ENCODE measurements around the gene CRYBA2. TPM values are rescaled to one million over a fixed set of nuclear protein-coding genes. Genes with fewer than 3 reads are reported as not detected.

Gene CRYBA2
- total RNA-seq, 4 donors from 2014 or later: not detected

GRCh38 chr2:218975060-218975777 is 18.0 kb downstream of the CRYBA2 start:
- DNase-seq (ENCODE audit: low spot score) (no peak), ATAC-seq (ENCODE audit: low FRiP score) (no peak)
- TF ChIP-seq, protein P1, sequence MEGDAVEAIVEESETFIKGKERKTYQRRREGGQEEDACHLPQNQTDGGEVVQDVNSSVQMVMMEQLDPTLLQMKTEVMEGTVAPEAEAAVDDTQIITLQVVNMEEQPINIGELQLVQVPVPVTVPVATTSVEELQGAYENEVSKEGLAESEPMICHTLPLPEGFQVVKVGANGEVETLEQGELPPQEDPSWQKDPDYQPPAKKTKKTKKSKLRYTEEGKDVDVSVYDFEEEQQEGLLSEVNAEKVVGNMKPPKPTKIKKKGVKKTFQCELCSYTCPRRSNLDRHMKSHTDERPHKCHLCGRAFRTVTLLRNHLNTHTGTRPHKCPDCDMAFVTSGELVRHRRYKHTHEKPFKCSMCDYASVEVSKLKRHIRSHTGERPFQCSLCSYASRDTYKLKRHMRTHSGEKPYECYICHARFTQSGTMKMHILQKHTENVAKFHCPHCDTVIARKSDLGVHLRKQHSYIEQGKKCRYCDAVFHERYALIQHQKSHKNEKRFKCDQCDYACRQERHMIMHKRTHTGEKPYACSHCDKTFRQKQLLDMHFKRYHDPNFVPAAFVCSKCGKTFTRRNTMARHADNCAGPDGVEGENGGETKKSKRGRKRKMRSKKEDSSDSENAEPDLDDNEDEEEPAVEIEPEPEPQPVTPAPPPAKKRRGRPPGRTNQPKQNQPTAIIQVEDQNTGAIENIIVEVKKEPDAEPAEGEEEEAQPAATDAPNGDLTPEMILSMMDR (IDR thresholded peaks at IDR 0.05): no peak

GRCh38 chr2:218970894-218971293 is 22.3 kb downstream of the CRYBA2 start:
- DNase-seq (ENCODE audit: low spot score) (no peak), ATAC-seq (ENCODE audit: low FRiP score) (no peak)
- TF ChIP-seq, protein P1 (IDR thresholded peaks at IDR 0.05): no peak

- ATAC-seq (ENCODE audit: low FRiP score) (no peak), DNase-seq (ENCODE audit: low spot score) (no peak)
- TF ChIP-seq, protein P1 (IDR thresholded peaks at IDR 0.05): no peak
Observed at GRCh38 chr2:218964041-218964771, 29.0 kb downstream of the CRYBA2 start.

GRCh38 chr2:218963601-218964000 is 29.6 kb downstream of the CRYBA2 start:
- no peak for DNase-seq (ENCODE audit: low spot score)
- TF ChIP-seq, protein P1 (IDR thresholded peaks at IDR 0.05): no peak
- ATAC-seq (ENCODE audit: low FRiP score): no peak

DNA sequence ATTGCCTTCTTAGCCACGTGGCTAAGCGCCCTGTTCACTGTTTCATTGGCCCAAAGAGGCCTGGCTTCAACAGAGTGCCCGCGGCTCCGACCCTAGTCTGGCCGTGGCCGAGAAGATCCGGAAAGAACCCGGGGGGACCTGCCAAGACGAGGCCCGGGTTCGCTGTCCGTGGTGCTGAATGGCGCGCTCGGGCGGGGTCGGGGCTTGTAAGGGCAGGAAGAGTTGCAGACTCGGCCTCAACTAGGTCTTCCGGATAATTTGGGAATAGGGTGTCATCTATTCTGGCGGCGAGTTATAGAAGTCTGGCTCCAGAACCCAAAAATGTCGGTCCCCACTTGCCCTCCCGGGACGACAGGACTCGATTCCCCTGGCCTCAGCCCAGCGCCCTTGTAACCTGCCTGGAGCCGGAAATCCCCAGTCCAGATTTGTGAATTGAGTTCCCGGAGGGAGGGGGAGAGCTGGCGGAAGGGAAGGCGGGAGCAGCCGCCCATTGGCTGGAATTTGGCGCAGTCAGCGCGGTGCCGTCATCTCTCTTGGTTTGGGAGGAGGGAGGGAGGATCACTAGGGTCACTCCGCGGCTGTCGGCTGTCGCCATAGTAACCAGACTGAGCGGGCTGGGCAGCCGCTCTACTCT is 30.2 kb downstream of the CRYBA2 start:
- DNase-seq (ENCODE audit: low spot score): no peak
- no peak for ATAC-seq (ENCODE audit: low FRiP score)
- TF ChIP-seq, protein P1 (IDR thresholded peaks at IDR 0.05): no peak

DNA sequence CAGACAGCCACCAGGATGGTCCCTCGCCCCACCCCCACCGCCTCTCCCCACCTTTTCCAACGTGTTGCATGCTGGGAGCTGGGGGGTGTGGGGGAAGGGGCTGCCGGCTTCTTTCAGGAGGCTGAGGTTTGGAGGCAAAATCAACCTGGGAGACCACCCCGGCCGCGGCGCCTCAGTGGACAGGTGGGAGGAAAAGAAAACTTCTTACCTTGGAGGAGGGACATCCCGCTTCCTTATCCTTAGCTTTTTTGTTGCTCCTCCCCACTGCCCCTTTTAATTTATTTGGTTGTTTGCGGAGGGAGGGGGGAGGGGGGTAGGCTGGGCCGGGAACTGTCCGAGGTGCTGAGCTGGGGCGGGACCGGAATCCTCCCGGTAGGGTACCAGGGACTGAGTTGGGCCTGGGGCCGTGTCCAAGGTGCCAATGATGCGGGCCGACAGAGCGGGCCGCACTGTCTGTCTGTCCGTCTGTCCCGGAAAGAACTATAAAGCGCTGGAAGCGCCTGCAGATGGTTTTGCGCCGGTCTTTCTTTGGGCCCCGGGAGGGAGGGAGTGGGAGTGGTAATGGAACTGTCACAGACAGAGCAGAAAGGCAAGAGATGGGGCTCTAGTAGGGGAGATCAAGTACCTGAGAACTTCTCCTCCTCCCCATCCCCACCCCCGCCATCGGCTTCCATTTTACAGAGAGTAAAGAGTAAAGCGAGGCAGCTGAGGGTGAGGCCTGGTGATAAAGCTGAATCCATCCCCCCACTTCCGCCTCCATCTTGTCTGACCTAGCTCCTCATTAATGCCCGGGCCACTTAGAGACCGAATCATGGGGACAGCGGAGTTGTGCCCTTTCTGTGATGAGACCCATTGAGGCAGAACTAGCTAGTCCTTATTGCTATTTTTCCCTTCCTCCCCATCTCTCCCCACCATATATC is 31.3 kb downstream of the CRYBA2 start:
- no peak for ATAC-seq (ENCODE audit: low FRiP score)
- no peak for DNase-seq (ENCODE audit: low spot score)
- TF ChIP-seq, protein P1 (IDR thresholded peaks at IDR 0.05): no peak
